GM12892 (cell line): ENCODE measurements around the gene MEI4.

ENCODE experiments used
- POLR2A ChIP-seq: IDR thresholded peaks from 2 replicates; pipeline ENCODE4 v1.6.1; 2011; ENCODE audit warnings: low read depth, low read length, control low read depth
- POLR2AphosphoS5 ChIP-seq: IDR thresholded peaks from 2 replicates; pipeline ENCODE4 v1.6.1; 2011; ENCODE audit warnings: low read depth, low read length, control low read depth

DNA sequence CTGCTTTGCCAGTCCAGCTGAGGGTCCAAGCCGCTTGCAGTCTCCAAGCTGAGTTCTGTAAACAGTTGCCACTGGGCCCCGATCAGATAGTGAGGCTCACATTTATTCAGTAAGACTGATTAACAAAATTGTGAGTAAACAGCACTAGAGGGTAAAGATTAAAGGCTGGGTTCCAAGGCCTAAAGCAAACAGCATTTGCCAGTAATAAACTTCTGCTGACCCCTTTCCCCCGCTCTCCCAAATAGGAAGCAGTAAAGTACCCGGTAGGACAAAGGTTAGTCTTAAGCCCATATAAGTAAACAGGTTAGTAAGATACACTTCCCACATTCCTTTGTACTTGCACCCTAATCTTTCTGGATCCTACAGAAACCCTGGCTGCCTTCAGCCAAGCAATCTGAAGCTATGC is 181.8 kb downstream of the MEI4 start:
- TF ChIP-seq POLR2A, result no peak
- no peak for TF ChIP-seq POLR2AphosphoS5
